ENCODE results near the gene ADIPOR2. TPM values are rescaled to one million over a fixed set of nuclear protein-coding genes. Genes with fewer than 3 reads are reported as not detected.

ADIPOR2 gene
- total RNA-seq, 1 donor from 2014 or later = 54.0 TPM

- Histone ChIP-seq H3K4me3 (no peak overlapping the region), H3K4me1 (no peaks in the 10 kb centered on the region), H3K27ac (no peak overlapping the region), H3K27me3 (no peaks in the 10 kb centered on the region), H3K36me3 (no peaks in the 10 kb centered on the region), H3K9me3 (no peaks in the 10 kb centered on the region)
- no peak for DNase-seq (ENCODE audit: extremely low spot score in 2 of 2)
- intact Hi-C loops (cut with DNase I) = no loop called here
- TF ChIP-seq POLR2AphosphoS5 (IDR thresholded peaks at IDR 0.05; ENCODE audit: insufficient read depth in 1 of 2, low read depth in 1 of 2) = no peak
- TF ChIP-seq, protein P1, sequence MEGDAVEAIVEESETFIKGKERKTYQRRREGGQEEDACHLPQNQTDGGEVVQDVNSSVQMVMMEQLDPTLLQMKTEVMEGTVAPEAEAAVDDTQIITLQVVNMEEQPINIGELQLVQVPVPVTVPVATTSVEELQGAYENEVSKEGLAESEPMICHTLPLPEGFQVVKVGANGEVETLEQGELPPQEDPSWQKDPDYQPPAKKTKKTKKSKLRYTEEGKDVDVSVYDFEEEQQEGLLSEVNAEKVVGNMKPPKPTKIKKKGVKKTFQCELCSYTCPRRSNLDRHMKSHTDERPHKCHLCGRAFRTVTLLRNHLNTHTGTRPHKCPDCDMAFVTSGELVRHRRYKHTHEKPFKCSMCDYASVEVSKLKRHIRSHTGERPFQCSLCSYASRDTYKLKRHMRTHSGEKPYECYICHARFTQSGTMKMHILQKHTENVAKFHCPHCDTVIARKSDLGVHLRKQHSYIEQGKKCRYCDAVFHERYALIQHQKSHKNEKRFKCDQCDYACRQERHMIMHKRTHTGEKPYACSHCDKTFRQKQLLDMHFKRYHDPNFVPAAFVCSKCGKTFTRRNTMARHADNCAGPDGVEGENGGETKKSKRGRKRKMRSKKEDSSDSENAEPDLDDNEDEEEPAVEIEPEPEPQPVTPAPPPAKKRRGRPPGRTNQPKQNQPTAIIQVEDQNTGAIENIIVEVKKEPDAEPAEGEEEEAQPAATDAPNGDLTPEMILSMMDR (IDR thresholded peaks at IDR 0.05) = no peak
- TF ChIP-seq POLR2A (IDR thresholded peaks at IDR 0.05) = no peak
Observed at GRCh38 chr12:1836854-1837421, 146.1 kb downstream of the ADIPOR2 start.

DNA sequence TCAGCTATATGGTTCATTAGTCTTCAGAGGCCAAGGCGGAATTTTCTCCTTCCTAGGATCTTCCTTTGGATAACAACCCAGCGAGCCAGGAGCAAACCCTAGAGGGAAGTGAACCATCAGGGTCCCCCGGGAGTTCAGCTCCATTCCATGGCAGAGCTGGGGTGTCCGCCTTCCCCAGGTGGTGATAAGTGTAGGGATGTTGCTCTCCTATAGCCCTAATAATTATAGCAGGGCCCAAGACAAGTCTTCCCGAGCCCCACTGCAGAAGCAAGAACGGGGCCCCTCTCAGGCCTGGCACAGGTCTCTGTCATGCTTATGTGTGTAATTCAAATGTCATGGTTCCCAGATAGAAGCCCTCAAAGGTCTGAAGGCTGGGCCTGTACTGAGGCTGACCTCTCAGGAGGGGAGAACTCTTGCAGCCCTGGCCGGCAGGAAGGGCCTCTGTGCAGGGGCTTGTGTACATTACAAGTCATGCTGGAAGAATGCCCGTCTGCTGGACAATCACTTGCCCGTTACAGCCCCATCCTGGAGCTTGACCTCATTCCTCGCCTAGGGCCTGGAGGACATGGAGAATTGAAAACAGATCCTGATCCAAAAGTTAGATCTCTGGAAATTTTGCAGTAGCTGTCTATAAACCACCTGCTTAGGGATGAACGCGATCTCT is 146.8 kb downstream of the ADIPOR2 start:
- intact Hi-C loops (cut with DNase I) = no loop called here
- H3K36me3 ChIP-seq = no peaks in the 10 kb centered on the region
- H3K9me3 ChIP-seq = no peaks in the 10 kb centered on the region
- H3K4me1 ChIP-seq = no peaks in the 10 kb centered on the region
- no peak for DNase-seq (ENCODE audit: extremely low spot score in 2 of 2)
- TF ChIP-seq, protein P1 (IDR thresholded peaks at IDR 0.05) = no peak
- no peak for TF ChIP-seq POLR2A (IDR thresholded peaks at IDR 0.05)
- no peak for TF ChIP-seq POLR2AphosphoS5 (IDR thresholded peaks at IDR 0.05; ENCODE audit: insufficient read depth in 1 of 2, low read depth in 1 of 2)
- H3K4me3 ChIP-seq = no peak overlapping the region
- no peak overlapping the region for H3K27ac ChIP-seq
- H3K27me3 ChIP-seq = no peaks in the 10 kb centered on the region

Small RNA genes within 50 kb of the gene (microRNA-seq; reads per million reads assigned to microRNA genes)
- gene MIR3649 (ENCODE audit: borderline number of aligned reads, borderline replicate concordance) = not detected

Small RNA genes within 50 kb of the gene (small RNA-seq; reads per million reads assigned to genes)
- gene MIR3649 = not detected

Other genes starting within 250 kb of the ADIPOR2 start
- gene FBXL14, start 96.5 kb upstream of the ADIPOR2 start, total RNA-seq = 15.2 TPM
- 7.6 TPM for gene WNT5B, start 61.8 kb upstream of the ADIPOR2 start, total RNA-seq
- not detected for gene LRTM2, start 129.5 kb downstream of the ADIPOR2 start, total RNA-seq
- 2.2 TPM for gene CACNA2D4, start 227.6 kb downstream of the ADIPOR2 start, total RNA-seq